GM19395 (cell line): ENCODE data around the gene SLC36A4.
"Not testable (repeated sequence)": the region's sequence is repeated elsewhere in the genome, so short reads cannot be mapped to it uniquely, and the experiment has no call there.

Experiments used
- ATAC-seq: cut with Tn5 transposase; IDR thresholded peaks from one replicate; pipeline ENCODE4 v1.9.1; 2021; ENCODE audit warnings: mild to moderate bottlenecking, moderate library complexity; ENCODE audit not compliant: unreplicated experiment

The SLC36A4 gene

DNA sequence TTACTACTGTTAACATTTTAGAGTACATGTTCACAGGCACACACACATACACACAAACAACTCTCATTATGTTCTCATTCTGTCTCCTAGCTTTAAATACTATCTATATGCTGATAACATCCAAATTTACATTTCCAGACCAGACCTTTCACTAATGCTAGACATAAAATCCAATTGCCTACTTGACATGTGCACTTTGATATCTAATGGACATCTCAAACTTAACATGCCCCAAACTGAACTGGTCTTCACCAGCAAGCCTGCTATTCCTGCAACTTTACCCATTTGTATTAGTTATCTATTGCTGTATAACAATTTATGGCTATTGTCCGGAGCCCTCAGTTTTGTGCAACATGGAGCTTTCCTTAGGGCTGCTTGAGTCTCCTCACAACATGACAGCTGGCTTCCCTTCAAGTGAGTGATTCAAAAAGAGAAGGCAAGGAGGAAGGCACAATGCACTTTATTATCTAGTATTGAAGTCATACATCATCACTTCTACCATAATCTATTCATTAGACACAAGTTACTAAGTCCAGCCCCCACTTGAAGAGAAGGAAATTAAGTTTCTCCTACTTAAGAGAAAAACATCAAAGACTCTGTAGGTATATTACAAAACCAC lies 3.0 kb downstream of the SLC36A4 start:
- ATAC-seq = no peak

- no peak for ATAC-seq
Measured at GRCh38 chr11:93193731-93194130, 4.1 kb downstream of the SLC36A4 start.

- ATAC-seq = no peak
Measured at GRCh38 chr11:93192163-93192562, 5.6 kb downstream of the SLC36A4 start.

DNA sequence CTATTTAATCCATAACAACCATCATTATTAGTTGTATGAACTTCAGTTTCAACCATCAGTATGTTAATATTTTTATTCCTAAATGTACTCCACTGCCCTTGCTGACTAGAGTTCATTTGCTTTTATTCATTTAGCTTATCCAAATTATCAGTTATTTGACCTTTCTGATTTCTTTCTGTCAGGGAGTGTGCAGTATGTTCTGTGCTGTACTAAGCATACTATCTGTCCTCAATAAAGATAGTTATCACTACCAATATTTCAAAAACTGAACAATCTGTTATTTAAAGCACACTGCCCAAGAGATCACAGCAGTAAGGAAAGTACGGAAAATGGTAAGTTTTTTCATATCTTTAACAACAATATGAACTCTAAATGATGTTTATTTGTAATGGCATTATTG lies 8.3 kb downstream of the SLC36A4 start:
- ATAC-seq = no peak

- no peak for ATAC-seq
Measured at GRCh38 chr11:93188726-93189125, 9.1 kb downstream of the SLC36A4 start.

GRCh38 chr11:93187290-93187689 lies 10.5 kb downstream of the SLC36A4 start:
- ATAC-seq = no peak

- not testable (repeated sequence) for ATAC-seq
Measured at GRCh38 chr11:93177891-93178290, 19.9 kb downstream of the SLC36A4 start.

GRCh38 chr11:93169950-93170561 lies 27.7 kb downstream of the SLC36A4 start:
- no peak for ATAC-seq

DNA sequence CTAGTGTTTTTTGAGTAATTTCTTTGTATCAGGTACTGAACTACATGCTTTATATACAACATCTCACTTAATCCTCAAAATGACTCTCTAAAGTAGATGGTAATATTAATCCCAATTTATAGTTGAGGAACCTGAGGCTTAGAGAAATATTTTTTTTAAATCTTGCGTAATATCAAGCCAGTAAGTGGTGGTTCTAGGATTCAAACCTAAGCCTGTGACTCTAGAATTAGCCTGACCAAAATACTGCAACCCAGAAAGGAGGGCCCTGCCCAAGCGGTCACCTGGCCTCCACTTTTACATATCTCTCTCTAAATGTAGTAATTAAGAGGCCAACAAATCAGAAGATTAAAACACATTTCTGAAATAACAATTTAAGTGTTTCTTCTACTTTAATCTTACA lies 28.6 kb downstream of the SLC36A4 start:
- no peak for ATAC-seq

DNA sequence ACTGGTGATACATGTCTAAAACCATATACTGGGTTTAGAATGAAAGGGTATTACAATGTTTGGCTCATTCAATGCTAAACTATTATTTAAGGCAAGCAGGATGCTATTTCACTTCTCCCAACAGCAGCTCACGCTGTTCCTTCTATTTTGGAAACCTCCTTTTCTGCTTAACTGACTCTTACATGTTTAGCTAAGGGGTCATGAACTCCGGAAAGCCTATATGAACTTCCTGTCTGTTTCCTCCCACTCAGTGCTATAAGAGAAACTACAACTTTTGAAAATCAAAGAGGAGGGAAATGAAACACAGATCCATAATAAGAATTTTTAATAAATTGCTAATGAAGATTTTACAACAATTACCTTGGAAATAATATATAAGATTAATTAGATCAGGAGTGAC lies 30.9 kb downstream of the SLC36A4 start:
- peak; percentile 75 for ATAC-seq

- peak; percentile 65 for ATAC-seq
Measured at GRCh38 chr11:93166194-93166593, 31.6 kb downstream of the SLC36A4 start.

GRCh38 chr11:93160808-93161207 lies 37.0 kb downstream of the SLC36A4 start:
- ATAC-seq = no peak

DNA sequence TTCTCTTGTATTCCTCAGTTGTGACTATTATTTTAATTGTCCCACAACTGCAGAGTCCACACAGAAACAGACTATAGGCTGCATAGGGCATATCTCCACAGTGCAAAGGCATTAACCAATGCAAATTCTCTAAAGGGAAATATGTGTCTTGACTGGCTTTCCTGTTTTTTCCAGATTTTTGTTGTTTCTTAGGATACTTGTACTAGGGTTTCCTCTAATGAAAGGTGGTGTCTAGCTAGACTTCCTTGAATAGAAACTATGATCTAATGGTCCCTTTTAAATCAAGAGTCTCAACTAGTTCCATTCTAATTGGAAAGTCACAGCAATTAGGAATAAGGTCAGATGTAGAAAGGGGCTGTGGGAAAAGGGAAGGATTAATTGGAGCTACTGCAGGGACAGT lies 37.6 kb downstream of the SLC36A4 start:
- ATAC-seq = no peak

DNA sequence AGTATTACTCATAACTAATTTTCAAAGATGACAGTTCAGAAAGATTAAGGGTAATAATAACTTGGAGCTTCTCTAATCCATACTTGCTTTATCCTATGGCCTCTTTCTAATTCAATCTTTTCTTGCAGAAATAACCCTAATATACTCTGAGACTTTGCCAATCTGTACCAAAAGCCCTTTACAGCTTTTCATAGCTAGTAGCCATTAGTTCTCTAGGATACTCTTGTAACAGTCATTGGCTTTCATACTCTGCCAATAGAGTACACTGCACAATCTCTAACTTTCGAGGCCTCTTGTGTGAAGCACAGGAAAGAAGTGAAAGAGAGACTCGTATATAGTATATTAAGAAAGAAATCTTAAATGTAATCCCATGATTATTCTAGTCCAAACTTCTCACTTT lies 38.1 kb downstream of the SLC36A4 start:
- no peak for ATAC-seq

DNA sequence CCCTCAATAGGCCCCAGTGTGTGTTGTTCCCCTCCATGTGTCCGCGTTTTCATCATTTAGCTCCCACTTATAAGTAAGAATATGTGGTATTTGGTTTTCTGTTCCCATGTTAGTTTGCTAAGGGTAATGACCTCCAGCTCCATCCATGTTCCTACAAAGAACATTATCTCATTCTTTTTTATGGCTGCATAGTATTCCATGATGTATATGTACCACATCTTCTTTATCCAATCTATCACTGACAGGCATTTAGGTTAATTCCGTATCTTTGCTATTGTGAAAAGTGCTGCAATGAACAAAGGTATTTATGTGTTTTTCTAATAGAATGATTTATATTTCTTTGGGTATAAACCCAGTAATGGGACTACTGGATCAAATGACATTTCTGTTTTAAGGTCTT lies 42.1 kb downstream of the SLC36A4 start:
- ATAC-seq = no peak

DNA sequence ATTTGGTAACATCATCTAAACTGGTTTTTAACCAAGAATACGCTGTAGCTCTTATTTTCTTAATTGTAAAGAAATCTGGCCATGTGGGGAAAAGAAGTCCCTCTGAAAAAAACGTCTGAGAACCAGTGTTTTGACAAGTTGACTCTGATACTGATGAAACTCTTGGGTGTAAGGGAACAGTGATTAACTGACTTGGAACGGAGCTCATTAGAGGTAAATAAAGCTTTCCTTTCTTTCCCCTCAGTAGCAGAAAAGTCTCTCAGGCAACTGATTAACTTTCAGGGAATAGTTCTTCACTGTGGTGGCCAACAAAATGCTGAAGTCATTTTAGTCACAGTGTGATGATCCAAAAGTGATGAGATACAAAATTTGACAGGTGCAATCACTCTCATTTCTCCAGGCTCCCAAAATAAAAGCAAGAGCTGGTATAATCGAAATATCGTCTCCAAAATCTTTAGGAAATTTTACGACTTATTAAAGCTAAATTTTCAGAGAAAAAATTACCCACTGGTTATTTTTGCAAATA lies 52.3 kb downstream of the SLC36A4 start:
- ATAC-seq = no peak

DNA sequence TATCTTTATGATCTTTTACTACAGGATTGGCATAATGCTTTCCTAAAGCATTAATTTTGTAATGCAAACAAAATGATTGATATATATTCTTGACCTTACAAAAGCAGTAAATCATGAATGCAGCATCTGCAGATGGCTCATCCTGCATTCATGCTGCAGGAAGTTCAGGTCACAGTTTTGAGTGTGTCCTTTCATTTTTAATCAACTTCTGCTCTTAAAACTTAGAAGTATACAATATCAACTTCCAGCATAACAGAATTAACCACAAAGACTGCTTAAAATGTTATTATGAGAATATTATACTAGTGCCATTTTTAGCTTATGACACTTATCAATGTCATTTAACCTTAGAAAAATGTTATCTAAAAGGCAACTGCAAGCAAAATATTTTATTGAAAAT lies 54.0 kb downstream of the SLC36A4 start:
- ATAC-seq = peak; percentile 80

- ATAC-seq = no peak
Measured at GRCh38 chr11:93143186-93143585, 54.6 kb downstream of the SLC36A4 start.

DNA sequence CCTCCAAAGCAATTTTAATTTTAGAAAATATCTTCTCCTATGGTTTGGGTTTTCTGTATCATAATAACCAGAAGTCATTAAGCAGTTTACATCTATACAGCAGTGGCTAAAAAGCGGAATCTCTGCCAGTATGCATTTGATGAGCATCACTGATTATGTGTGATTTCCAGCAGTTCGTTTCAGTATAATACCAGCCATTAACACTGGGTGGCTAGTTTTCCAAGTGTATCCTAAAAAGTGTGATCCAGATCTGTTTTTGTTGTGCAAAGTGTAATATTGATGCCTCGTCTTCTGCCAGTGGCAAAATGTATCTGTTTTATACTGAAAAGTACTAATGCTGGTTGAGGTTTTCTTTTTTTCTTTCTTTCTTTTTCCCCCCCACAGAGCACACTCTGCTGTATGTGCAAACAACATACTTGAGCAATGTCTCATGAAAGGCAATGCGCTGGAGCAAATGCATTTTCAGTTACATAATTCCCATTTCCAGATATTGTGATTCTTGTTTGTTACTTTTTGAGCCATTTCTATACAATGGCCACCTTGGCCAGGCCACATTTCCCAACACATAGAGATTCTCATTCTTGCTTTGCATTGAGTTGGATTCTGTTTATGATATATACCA lies 64.2 kb downstream of the SLC36A4 start:
- ATAC-seq = no peak

- ATAC-seq = no peak
Measured at GRCh38 chr11:93132836-93133235, 65.0 kb downstream of the SLC36A4 start.

- ATAC-seq = no peak
Measured at GRCh38 chr11:93131709-93132108, 66.1 kb downstream of the SLC36A4 start.

- ATAC-seq = no peak
Measured at GRCh38 chr11:93128574-93128973, 69.2 kb downstream of the SLC36A4 start.
